H1 (cell line): ENCODE data around the gene HOXC13. TPM values are rescaled to one million over a fixed set of nuclear protein-coding genes. Genes with fewer than 3 reads are reported as not detected.
A peak's percentile ranks its signal among the peaks of the same experiment; 100 is the strongest.

Source experiments
- CTCF ChIA-PET: fragments of 300-600 bp; sonication (Branson Sonifier 250); formaldehyde crosslinking; loops from one replicate; lab custom pipeline; 2021; ENCODE audit not compliant: partially characterized antibody; lab: Charles Lee
- POLR2A ChIA-PET: fragments of 300-600 bp; sonication (Branson Sonifier 250); formaldehyde crosslinking; loops from one replicate; lab custom pipeline; 2021; ENCODE audit warnings: inconsistent platforms; ENCODE audit not compliant: partially characterized antibody; lab: Charles Lee
- DNase-seq, 2 experiments: peaks; one replicate each; pipeline versions ENCODE4 v3.0.0 to v3.0.0-alpha.2; 2010 to 2022; ENCODE audit warnings: low spot score in 2 of 2, low read depth in 1 of 2, mixed read lengths in 1 of 2
- FAIRE-seq: peaks from 2 replicates; lab custom pipeline; 2011; peaks lifted over from hg19 to GRCh38; lab: Jason Lieb, UNC
- H2AFZ ChIP-seq: 2 replicates; pipeline ENCODE4 v1.8.1; 2012; ENCODE audit warnings: low read length, inconsistent platforms
- H2AK5ac ChIP-seq: 2 replicates; pipeline ENCODE4 v1.6.1; 2013; ENCODE audit warnings: low read depth, low read length
- H2BK120ac ChIP-seq: replicated peaks from 2 replicates; pipeline ENCODE3; 2013; ENCODE audit warnings: low read depth, low read length, inconsistent platforms
- H2BK12ac ChIP-seq: 2 replicates; pipeline ENCODE4 v1.6.1; 2013; ENCODE audit warnings: low read depth, low read length
- H2BK15ac ChIP-seq: 2 replicates; pipeline ENCODE4 v1.6.1; 2013; ENCODE audit warnings: low read length
- H2BK20ac ChIP-seq: 2 replicates; pipeline ENCODE4 v1.6.1; 2013; ENCODE audit warnings: low read length
- H2BK5ac ChIP-seq: 2 replicates; pipeline ENCODE4 v1.6.1; 2013; ENCODE audit warnings: low read depth, low read length
- H3K14ac ChIP-seq: 2 replicates; pipeline ENCODE4 v1.6.1; 2013; ENCODE audit warnings: inconsistent platforms; ENCODE audit not compliant: insufficient read length
- H3K18ac ChIP-seq: 2 replicates; pipeline ENCODE4 v1.6.1; 2013; ENCODE audit warnings: low read length; ENCODE audit errors: extremely low read depth
- H3K23ac ChIP-seq: 2 replicates; pipeline ENCODE4 v1.6.1; 2013; ENCODE audit warnings: inconsistent platforms; ENCODE audit not compliant: insufficient read length
- H3K23me2 ChIP-seq: 2 replicates; pipeline ENCODE4 v1.6.1; 2013; ENCODE audit warnings: low read depth, low read length
- H3K27ac ChIP-seq: 2 replicates; pipeline ENCODE4 v1.6.1; 2011; ENCODE audit warnings: low read depth, low read length, inconsistent platforms
- H3K27me3 ChIP-seq, 4 experiments: replicated peaks in 1 of 4; 1 replicate in 1 of 4; 2 replicates in 3 of 4; pipeline versions ENCODE4 v1.6.1 to v1.8.1; 2011 to 2013; ENCODE audit warnings: low read length in 3 of 4, mild to moderate bottlenecking in 3 of 4, inconsistent platforms in 2 of 4, mixed read lengths in 2 of 4, moderate library complexity in 1 of 4; ENCODE audit not compliant: control insufficient read depth in 3 of 4, insufficient read depth in 3 of 4; ENCODE audit errors: extremely low read depth in 1 of 4
- H3K36me3 ChIP-seq, 4 experiments: 2 replicates each; pipeline versions ENCODE4 v1.6.1 to v1.8.1; 2011 to 2013; ENCODE audit warnings: mild to moderate bottlenecking in 4 of 4, low read length in 3 of 4, moderate library complexity in 2 of 4, control low read depth in 1 of 4, inconsistent platforms in 1 of 4; ENCODE audit not compliant: insufficient read depth in 4 of 4, control insufficient read depth in 2 of 4
- H3K4ac ChIP-seq: replicated peaks from 2 replicates; pipeline ENCODE3; 2013; ENCODE audit warnings: low read length, low read depth, mixed read lengths, inconsistent platforms; ENCODE audit not compliant: insufficient read length
- H3K4me1 ChIP-seq, 4 experiments: replicated peaks in 1 of 4; 1 replicate in 1 of 4; 2 replicates in 3 of 4; pipeline versions ENCODE4 v1.6.1 to v1.8.1; 2011 to 2013; ENCODE audit warnings: low read length in 3 of 4, inconsistent platforms in 2 of 4, mixed read lengths in 1 of 4; ENCODE audit not compliant: insufficient read depth in 4 of 4, control insufficient read depth in 3 of 4
- H3K4me2 ChIP-seq, 2 experiments: 2 replicates each; pipeline versions ENCODE4 v1.6.1 to v1.8.1; 2011 to 2013; ENCODE audit warnings: low read depth in 2 of 2, low read length in 2 of 2, control low read depth in 1 of 2, inconsistent platforms in 1 of 2, mild to moderate bottlenecking in 1 of 2; ENCODE audit not compliant: insufficient read depth in 1 of 2
- H3K4me3 ChIP-seq, 4 experiments: fragments of 200-600, 300-600 bp in 1 of 4; sonication (generic), shearing (Covaris generic), sonication (Bioruptor Twin) in 1 of 4; 2 replicates each; pipeline versions ENCODE4 v1.5.1 to v1.8.1; 2011 to 2016; ENCODE audit warnings: low read length in 4 of 4, low read depth in 3 of 4, control low read depth in 2 of 4, inconsistent platforms in 2 of 4, mild to moderate bottlenecking in 2 of 4, mixed read lengths in 1 of 4, moderate library complexity in 1 of 4; ENCODE audit not compliant: insufficient read depth in 2 of 4; ENCODE audit errors: extremely low read depth in 1 of 4
- H3K56ac ChIP-seq: replicated peaks from 2 replicates; pipeline ENCODE3; 2013; ENCODE audit warnings: low read depth, mild to moderate bottlenecking, mixed read lengths, low read length, inconsistent platforms; ENCODE audit not compliant: insufficient read length
- H3K79me1 ChIP-seq: 2 replicates; pipeline ENCODE4 v1.6.1; 2013; ENCODE audit warnings: low read depth, low read length, control low read depth
- H3K79me2 ChIP-seq, 2 experiments: 2 replicates each; pipeline versions ENCODE4 v1.6.1 to v1.8.1; 2012 to 2013; ENCODE audit warnings: low read length in 2 of 2, mild to moderate bottlenecking in 2 of 2, inconsistent platforms in 1 of 2; ENCODE audit not compliant: insufficient read depth in 2 of 2, control insufficient read depth in 1 of 2
- H3K9ac ChIP-seq, 4 experiments: replicated peaks in 1 of 4; 1 replicate in 1 of 4; 2 replicates in 3 of 4; pipeline versions ENCODE4 v1.6.1 to v1.8.1; 2011 to 2013; ENCODE audit warnings: low read depth in 3 of 4, low read length in 3 of 4, control low read depth in 2 of 4, mild to moderate bottlenecking in 2 of 4, moderate library complexity in 2 of 4, inconsistent platforms in 1 of 4; ENCODE audit errors: extremely low read depth in 1 of 4
- H3K9me3 ChIP-seq, 2 experiments: 2 replicates each; pipeline versions ENCODE4 v1.6.1 to v1.8.1; 2012 to 2013; ENCODE audit warnings: mild to moderate bottlenecking in 2 of 2, moderate library complexity in 2 of 2, control low read depth in 1 of 2, inconsistent platforms in 1 of 2, low read depth in 1 of 2, low read length in 1 of 2, mixed read lengths in 1 of 2; ENCODE audit not compliant: insufficient read depth in 2 of 2
- H4K20me1 ChIP-seq, 2 experiments: replicated peaks in 1 of 2; 2 replicates each; pipeline versions ENCODE3 to v1.8.1; 2011 to 2013; ENCODE audit warnings: inconsistent platforms in 2 of 2, low read length in 2 of 2, mild to moderate bottlenecking in 1 of 2; ENCODE audit not compliant: insufficient read depth in 2 of 2, control insufficient read depth in 1 of 2
- H4K5ac ChIP-seq: 2 replicates; pipeline ENCODE4 v1.6.1; 2013; ENCODE audit warnings: low read length, low read depth, mixed read lengths, inconsistent platforms; ENCODE audit not compliant: insufficient read length
- H4K8ac ChIP-seq: 2 replicates; pipeline ENCODE4 v1.8.0; 2013; ENCODE audit warnings: mild to moderate bottlenecking, moderate library complexity, low read length, inconsistent platforms; ENCODE audit not compliant: insufficient read depth; ENCODE audit errors: extremely low read depth
- H4K91ac ChIP-seq: replicated peaks from 2 replicates; pipeline ENCODE3; 2013; ENCODE audit warnings: low read length, mixed read lengths, inconsistent platforms; ENCODE audit not compliant: insufficient read length
- CEBPB ChIP-seq: IDR thresholded peaks from 2 replicates; pipeline ENCODE4 v1.6.1; 2012; ENCODE audit warnings: low read depth, low read length
- CHD1 ChIP-seq: IDR thresholded peaks from 2 replicates; pipeline ENCODE4 v1.6.1; 2012; ENCODE audit warnings: low read depth, low read length, improper control_type of control experiment
- EZH2 ChIP-seq: fragments of 200-600 bp; sonication (generic); IDR thresholded peaks from 2 replicates; pipeline ENCODE4 v1.7.1; 2012; ENCODE audit warnings: low read depth, mild to moderate bottlenecking, moderate library complexity, low read length, inconsistent platforms; ENCODE audit not compliant: severe bottlenecking
- SUZ12 ChIP-seq: fragments of 200-600 bp; sonication (generic); IDR thresholded peaks from 2 replicates; pipeline ENCODE4 v1.6.1; 2012; ENCODE audit warnings: mild to moderate bottlenecking, inconsistent platforms, low read length, moderate library complexity, mixed read lengths
- WGBS, 2 experiments: shearing (Covaris generic) in 1 of 2; methylation state at CpG; one replicate each; pipeline versions ENCODE4 v1.1.6 to v1.1.7; 2013 to 2015; ENCODE audit warnings: low lambda C conversion rate in 2 of 2, mixed read lengths in 2 of 2, inconsistent platforms in 1 of 2, low coverage in 1 of 2, missing lambda C conversion rate in 1 of 2; ENCODE audit not compliant: insufficient replicate concordance in 2 of 2, insufficient coverage in 1 of 2, insufficient read length in 1 of 2; ENCODE audit errors: extremely low coverage in 1 of 2, missing lambda C conversion rate in 1 of 2; 5-methylcytosine and 5-hydroxymethylcytosine counted together
- polyA plus RNA-seq, 7 experiments: library from polyadenylated mRNA; depleted of rRNA in 3 of 7; stranded (reverse) in 5 of 7; unstranded in 2 of 7; fragments of >200 nt in 5 of 7; fragments of 200-250 nt in 2 of 7; gene quantifications; 1 replicate in 5 of 7; 2 replicates in 1 of 7; 4 replicates in 1 of 7; pipeline versions ENCODE4 v1.2.1 to v1.2.3, GENCODE V29; 2011 to 2013; ENCODE audit warnings: missing spikeins in 2 of 7, mixed read lengths in 2 of 7
- total RNA-seq: library from RNA; stranded (reverse); fragmentation: NEBNext Ultra II Directional; extraction: Animal tissue kit (Norgen Biotek cat#: 25700); gene quantifications from 2 replicates; pipeline ENCODE4 v1.2.1, GENCODE V29; 2021

The HOXC13 gene
- total and polyA plus RNA-seq, 2 of the 8 experiments (the other 6 are each of a cell fraction or from before 2014, with no cell fraction given) = 0.02 TPM; not detected in 1

- Histone ChIP-seq H4K5ac (no peak overlapping the region), H4K20me1 (peaks cover 19 to 20% of the 10 kb centered on the region in 2 experiments), H2BK20ac (no peak overlapping the region), H3K4ac (no peak overlapping the region), H2AFZ (no peak overlapping the region), H3K23me2 (no peaks in the 10 kb centered on the region; the same call in 1 of the 2 replicates), H3K4me3 (no peak overlapping the region), H3K27me3 (peaks cover 91 to 99% (median 97%) of the 10 kb centered on the region in 4 experiments), H3K36me3 (peaks cover 0 to 4% (median 0%) of the 10 kb centered on the region in 4 experiments; a peak in 1 of 8 replicates), H3K14ac (no peak overlapping the region), H3K18ac (no peak overlapping the region), H3K23ac (no peak overlapping the region), H3K79me1 (no peaks in the 10 kb centered on the region), H2BK12ac (no peak overlapping the region), H3K79me2 (no peaks in the 10 kb centered on the region), H2AK5ac (peak overlapping the region; percentile 33; the same call in 1 of the 2 replicates), H2BK5ac (no peak overlapping the region), H3K9ac (no peak overlapping the region), H2BK120ac (no peak overlapping the region), H3K56ac (no peak overlapping the region), H3K4me2 (no peak overlapping the region), H4K91ac (no peak overlapping the region), H4K8ac (no peak overlapping the region), H3K9me3 (peaks cover 0 to 2% of the 10 kb centered on the region in 2 experiments; a peak in 1 of 4 replicates), H3K27ac (no peak overlapping the region), H3K4me1 (peaks cover 0 to 3% (median 1%) of the 10 kb centered on the region in 4 experiments; a peak in 4 of 7 replicates), H2BK15ac (no peak overlapping the region)
- TF ChIP-seq EZH2 (peak; percentile 82), CHD1 (no peak), SUZ12 (peak; percentile 19; the same call in 1 of the 2 replicates), CEBPB (no peak)
- no peak for FAIRE-seq
- CTCF ChIA-PET = interaction anchor here (0.6 to 2.4 kb wide), 6 partner anchors 8 to 236 kb away, joined by 3 to 7 read pairs (median 3); no protein-coding TSS in a partner anchor
- POLR2A ChIA-PET = no interaction called here
- 27% methylated on average over 7 of the region's 7 CpGs; no CpG with 5 or more reads in 1 of the 2 experiments for WGBS, 2 experiments
- DNase-seq = no peak
These were observed 41.6 kb downstream of the HOXC13 start for GRCh38 chr12:53980104-53980801.
